GM10847 (cell line): Measurements from ENCODE around the gene POR.

Source experiments
- POLR2A ChIP-seq: IDR thresholded peaks from 2 replicates; pipeline ENCODE4 v1.6.1; 2011; ENCODE audit not compliant: insufficient read length; ENCODE audit errors: extremely low read depth

The POR gene

DNA sequence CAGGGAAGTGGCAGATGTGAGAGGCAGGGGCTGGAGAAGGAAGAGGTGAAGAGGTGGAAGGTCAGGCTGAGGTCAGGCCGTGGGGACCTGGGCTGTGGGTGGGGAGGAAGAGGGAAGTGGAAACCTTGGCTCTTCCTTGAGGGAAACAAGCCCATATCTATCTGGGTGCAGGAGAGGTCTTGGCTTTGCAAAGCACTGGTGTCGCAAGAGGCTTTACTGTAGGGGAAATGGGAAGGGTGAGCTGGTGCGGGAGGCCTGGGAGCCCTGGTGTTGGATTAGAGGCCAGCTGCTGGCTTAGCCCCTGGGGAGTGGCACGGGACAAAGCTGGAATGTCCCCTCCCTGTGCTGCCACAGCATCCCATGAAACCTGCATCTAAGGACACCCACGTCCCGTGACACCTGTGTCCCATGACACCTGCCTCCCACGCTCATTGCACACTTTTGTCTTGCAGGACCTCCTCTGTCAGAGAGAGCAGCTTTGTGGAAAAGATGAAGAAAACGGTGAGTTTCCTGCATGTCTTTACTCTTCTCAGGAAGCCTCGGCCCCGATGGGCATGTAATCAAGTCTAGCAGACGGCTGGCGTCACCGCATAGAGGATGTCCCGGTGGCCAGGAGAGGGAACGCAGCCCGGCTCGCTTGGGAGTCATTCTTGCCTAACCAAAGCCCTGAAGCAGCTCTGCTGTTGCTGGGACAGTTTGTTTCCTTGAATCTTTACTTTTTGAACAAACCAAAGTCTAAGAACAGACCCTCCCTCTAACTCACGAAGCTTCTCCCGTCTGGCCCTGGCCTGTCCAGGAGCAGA lies 57.2 kb downstream of the POR start:
- no peak for TF ChIP-seq POLR2A

DNA sequence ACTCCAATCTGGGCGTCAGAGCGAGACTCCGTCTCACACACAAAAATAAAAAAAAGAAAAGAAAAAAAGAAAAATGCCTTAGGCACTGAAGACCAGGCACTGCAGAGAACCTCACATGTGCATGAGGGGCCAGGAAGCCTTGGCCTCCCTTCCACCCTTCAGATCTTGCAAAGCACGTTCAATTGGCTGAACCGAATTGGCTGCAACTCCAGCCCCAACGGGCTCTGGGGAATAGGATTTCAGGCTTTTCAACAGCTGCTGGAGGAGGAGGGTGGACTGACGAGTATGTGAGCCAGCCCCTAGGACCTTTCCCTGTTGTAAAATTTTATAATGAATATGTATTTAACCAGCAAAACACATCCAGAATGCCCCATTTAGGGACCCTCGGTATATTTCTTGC lies 62.8 kb downstream of the POR start:
- no peak for TF ChIP-seq POLR2A

DNA sequence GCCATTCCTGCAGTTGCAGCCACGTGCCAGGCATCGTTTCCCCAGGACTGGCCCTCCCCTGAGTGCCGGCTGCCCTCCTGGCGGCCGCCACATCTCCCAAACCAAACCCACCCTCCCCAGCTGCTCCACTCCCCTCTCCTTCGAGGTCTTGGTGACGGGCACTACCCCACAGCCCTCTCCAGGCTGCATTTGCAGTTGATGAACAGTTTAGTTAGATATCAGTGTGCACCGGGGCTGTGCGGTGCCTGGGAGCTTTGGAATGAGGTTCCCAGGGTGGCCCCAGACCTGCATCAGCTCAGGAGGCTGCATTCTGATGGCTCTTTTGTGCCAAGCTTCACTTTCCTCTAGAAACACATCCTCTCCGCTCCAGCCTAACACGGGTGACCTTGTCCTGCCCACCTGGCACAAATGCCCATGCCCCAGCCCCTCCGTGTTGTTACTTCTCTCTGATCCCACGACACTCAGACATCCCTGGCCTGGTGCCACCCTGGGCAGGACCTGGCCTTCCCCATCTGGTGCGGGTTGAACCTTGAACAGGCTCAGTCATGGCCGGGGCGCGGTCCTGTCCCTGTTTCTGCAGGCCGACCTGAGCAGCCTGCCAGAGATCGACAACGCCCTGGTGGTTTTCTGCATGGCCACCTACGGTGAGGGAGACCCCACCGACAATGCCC lies 64.9 kb downstream of the POR start:
- TF ChIP-seq POLR2A, result no peak

DNA sequence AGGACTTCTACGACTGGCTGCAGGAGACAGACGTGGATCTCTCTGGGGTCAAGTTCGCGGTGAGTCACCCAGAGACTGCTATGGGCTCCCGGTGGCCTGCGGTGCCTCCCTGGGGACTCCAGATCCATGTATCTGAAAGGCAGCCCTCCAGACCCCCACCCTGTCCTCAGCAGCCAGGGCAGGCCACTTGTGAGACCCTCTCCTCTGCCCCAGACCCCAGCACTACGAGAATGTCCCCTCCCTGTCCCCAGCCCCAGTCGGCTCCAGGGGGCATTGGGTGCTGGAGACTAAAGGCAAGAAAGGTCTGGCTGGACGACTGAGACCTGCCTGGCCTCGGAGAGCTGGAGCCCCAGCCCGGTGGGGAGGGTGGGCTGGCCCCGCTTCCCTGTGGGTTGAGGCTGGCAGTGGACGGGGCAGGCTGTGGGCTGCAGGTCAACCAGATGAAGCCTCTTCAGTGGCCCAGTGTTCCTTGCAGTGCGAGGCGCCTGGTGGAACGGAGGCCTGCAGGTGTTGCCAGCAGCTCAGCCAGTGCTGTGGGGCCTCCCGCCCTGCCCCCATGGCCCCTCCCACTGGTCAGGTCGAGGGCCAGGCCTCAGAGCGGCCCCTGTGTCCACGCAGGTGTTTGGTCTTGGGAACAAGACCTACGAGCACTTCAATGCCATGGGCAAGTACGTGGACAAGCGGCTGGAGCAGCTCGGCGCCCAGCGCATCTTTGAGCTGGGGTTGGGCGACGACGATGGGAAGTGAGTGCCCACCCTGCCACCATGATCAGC lies 65.7 kb downstream of the POR start:
- no peak for TF ChIP-seq POLR2A

DNA sequence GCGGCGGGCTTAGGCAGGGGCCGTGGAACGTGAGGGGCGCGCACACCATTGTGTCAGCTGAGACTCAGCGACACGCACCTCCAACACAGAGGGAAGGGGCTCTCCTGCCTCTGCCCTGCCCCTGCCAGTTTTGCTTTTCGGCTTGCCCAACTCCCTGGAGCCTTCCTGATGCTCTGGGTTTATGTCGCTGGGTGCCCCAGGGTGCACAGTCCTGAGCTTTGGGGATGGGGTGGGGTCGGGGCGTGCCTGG lies 66.2 kb downstream of the POR start:
- no peak for TF ChIP-seq POLR2A

DNA sequence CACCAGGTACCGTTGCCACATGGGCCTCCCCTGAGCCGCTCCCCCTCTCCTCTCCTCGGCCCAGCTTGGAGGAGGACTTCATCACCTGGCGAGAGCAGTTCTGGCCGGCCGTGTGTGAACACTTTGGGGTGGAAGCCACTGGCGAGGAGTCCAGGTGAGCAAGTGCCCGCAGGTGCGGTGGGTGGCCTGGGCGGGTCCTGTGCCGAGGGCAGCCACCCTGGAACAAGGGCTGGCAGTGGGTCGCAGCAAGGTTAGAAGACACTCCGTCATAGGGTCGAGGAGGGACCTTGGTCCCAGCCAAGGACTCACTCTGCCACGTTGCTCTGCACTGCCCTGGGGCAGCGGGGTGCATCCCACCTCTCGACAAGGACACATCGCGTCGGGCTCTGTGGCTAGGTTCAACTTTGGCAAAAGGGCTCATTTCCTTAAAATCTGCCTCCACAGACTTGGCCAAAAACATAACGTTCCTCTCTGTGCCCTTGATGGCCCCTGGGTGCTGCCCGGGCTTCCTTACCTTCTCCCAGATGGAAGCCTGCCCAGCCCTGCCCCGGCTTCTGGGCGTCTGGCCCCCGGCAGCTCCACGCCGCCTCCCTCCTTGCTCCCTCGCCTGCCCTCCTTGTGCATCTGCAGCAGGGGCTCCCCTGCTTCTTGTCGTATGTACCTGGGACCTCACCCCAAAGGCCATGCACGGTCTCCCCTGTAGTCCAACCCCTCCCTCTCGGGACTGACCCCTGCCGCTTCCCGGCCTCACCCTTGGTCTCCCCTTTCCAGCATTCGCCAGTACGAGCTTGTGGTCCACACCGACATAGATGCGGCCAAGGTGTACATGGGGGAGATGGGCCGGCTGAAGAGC lies 66.7 kb downstream of the POR start:
- no peak for TF ChIP-seq POLR2A

DNA sequence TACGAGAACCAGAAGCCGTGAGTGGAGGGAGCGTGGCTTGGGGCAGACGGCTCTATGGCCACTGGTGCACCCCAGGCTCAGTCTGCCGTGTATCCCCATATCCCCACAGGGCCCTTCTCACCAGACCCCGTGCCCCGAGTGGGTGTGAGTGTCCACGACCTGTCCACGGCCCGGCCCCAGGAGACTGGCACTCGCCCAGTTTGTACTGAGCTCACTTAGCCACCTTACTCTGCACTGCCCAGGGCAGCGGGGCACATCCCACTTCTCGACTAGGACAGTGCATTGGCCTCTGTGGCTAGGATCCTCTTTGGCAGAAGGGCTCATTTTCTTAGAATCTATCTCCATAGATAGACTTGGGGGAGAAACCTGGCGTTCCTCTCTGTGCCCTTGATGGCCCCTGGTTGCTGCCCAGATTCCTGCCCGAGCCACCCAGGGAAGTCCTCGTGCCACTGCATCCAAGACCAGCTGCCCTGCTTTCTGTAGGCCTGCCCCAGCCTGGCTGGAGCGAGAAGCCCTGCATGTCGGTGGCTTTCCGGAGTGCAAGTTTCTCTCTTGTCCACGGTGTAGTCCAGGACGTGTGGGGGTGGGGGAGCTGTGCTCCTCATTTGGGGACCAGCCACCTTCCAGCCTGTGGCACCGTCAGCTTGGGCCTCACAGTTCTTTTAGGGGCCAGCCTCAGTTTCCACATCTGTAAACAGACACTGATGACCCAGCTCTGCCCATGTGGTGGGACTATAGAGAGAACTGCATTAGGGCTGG lies 67.5 kb downstream of the POR start:
- no peak for TF ChIP-seq POLR2A

DNA sequence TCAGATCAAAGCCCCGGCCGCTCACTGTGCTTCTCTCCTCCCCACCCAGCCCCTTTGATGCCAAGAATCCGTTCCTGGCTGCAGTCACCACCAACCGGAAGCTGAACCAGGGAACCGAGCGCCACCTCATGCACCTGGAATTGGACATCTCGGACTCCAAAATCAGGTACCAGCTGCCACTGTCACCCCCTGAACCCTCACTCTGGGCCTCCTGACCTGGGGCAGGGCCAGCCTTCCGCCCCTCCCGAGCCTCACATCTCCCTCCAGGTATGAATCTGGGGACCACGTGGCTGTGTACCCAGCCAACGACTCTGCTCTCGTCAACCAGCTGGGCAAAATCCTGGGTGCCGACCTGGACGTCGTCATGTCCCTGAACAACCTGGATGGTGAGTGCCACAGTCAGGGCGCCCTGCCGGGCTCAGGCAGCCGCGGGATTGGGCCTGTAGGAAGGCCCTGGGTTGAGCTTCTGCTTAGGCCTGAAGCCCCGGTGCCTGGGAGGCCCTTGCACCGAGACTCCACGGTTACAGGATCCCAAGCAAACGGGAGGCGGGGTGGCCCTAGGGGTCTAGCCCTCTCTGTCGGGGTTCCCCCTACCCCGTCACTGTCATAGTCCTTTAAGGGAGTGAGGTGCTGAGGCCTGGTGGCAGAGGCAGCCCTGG lies 68.6 kb downstream of the POR start:
- TF ChIP-seq POLR2A, result no peak

DNA sequence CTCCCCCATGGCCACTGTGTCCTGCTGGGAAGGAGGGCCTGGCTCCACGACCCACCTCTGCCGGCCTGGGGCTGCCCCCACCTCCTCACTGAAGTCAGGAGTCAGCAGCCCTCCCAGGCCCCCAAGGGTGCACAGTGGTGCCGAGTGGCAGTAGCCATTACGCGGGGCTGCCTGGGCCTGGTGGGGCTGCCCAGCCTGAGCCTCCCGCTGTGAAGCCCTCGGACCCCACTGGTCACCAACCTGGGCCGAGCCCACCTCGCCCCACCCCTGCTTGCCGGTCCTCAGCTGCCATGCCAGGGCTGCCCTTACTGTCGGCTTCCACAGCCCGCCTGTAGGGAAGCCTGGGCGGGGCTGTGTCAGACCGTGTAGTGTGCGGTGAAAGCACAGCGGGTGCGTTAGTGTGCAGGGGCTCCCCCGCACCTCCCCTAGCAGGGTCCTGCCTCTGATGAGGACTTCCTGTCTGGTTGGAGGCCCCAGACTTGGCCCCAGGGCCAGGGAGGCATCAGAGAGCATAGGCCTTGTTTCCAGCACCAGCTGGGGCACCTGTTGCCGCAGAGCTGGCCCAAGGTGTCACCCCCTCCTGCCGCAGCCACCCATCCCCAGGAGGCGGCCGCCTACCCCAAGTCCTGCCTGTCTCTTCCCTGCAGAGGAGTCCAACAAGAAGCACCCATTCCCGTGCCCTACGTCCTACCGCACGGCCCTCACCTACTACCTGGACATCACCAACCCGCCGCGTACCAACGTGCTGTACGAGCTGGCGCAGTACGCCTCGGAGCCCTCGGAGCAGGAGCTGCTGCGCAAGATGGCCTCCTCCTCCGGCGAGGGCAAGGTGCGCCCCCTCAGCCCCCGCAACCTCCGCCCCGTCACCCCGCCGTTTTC lies 69.4 kb downstream of the POR start:
- TF ChIP-seq POLR2A, result no peak

DNA sequence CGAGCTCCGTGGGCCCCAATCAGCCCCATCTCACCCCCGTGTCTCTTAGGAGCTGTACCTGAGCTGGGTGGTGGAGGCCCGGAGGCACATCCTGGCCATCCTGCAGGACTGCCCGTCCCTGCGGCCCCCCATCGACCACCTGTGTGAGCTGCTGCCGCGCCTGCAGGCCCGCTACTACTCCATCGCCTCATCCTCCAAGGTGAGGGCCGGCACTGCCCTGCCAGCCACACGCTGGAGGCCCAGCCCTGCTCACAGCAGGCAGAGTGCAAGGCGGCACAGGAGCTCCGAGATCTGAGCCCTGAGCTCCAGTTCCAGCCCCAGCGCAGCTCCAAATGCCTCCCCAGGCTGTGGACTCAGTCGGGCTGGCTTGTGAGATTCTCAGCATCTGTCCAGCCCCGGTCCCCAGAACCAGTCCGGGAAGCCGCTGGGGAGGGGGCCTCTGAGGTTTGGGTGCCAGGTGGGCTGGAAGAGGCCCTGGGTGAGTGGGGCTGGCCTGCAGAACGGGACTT lies 70.1 kb downstream of the POR start:
- TF ChIP-seq POLR2A, result no peak

DNA sequence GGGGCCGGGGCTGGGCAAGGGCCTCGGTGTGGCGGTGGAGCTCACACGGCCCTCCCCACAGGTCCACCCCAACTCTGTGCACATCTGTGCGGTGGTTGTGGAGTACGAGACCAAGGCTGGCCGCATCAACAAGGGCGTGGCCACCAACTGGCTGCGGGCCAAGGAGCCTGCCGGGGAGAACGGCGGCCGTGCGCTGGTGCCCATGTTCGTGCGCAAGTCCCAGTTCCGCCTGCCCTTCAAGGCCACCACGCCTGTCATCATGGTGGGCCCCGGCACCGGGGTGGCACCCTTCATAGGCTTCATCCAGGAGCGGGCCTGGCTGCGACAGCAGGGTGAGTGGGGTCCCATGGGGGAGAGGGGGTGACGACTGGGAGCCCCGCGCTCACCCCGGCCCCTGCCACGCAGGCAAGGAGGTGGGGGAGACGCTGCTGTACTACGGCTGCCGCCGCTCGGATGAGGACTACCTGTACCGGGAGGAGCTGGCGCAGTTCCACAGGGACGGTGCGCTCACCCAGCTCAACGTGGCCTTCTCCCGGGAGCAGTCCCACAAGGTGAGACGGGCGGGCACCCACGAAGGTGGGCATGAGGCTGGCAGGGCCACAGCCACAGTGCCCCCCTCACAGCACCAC lies 70.7 kb downstream of the POR start:
- no peak for TF ChIP-seq POLR2A

DNA sequence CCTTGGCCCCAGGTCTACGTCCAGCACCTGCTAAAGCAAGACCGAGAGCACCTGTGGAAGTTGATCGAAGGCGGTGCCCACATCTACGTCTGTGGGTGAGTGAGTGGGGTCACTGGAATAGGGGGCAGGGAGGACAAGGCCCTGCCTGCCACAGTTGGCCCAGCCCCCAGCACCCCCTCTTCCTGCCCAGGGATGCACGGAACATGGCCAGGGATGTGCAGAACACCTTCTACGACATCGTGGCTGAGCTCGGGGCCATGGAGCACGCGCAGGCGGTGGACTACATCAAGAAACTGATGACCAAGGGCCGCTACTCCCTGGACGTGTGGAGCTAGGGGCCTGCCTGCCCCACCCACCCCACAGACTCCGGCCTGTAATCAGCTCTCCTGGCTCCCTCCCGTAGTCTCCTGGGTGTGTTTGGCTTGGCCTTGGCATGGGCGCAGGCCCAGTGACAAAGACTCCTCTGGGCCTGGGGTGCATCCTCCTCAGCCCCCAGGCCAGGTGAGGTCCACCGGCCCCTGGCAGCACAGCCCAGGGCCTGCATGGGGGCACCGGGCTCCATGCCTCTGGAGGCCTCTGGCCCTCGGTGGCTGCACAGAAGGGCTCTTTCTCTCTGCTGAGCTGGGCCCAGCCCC lies 71.3 kb downstream of the POR start:
- TF ChIP-seq POLR2A, result no peak
